OCI-M2 (cell line): ENCODE data around the gene SHISA7.

Experiments
- DNase-seq: peaks from one replicate; lab custom pipeline; 2025; ENCODE audit not compliant: unreplicated experiment; lab: John Stamatoyannopoulos, UW

The SHISA7 gene

DNA sequence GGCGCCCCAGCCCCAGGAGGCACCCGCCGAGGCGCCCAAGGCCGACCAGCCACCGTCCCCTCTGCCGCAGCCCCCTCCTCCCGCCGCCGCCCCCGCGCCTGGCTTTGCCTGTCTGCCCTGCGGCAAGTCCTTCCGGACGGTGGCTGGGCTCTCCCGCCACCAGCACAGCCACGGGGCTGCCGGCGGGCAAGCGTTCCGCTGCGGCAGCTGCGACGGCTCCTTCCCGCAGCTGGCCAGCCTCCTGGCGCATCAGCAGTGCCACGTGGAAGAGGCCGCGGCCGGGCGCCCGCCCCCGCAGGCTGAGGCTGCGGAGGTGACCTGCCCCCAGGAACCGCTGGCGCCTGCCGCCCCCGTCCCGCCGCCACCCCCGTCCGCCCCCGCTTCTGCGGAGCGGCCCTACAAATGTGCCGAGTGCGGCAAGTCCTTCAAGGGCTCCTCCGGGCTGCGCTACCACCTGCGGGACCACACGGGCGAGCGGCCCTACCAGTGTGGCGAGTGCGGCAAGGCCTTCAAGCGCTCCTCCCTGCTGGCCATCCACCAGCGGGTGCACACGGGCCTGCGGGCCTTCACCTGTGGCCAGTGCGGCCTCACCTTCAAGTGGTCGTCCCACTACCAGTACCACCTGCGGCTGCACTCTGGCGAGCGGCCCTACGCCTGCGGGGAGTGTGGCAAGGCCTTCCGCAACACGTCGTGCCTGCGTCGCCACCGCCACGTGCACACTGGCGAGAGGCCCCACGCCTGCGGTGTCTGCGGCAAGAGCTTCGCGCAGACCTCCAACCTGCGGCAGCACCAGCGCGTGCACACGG is 39.3 kb upstream of the SHISA7 start:
- DNase-seq = no peak

DNA sequence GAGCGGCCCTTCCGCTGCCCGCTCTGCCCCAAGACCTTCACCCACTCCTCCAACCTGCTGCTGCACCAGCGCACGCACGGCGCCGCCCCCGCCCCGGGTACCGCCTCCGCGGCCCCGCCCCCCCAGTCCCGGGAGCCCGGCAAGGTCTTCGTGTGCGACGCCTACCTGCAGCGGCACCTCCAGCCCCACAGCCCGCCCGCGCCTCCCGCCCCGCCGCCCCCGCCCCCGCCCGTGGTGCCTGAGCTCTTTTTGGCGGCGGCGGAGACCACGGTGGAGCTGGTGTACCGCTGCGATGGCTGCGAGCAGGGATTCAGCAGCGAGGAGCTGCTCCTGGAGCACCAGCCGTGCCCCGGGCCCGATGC is 38.7 kb upstream of the SHISA7 start:
- DNase-seq = no peak

DNA sequence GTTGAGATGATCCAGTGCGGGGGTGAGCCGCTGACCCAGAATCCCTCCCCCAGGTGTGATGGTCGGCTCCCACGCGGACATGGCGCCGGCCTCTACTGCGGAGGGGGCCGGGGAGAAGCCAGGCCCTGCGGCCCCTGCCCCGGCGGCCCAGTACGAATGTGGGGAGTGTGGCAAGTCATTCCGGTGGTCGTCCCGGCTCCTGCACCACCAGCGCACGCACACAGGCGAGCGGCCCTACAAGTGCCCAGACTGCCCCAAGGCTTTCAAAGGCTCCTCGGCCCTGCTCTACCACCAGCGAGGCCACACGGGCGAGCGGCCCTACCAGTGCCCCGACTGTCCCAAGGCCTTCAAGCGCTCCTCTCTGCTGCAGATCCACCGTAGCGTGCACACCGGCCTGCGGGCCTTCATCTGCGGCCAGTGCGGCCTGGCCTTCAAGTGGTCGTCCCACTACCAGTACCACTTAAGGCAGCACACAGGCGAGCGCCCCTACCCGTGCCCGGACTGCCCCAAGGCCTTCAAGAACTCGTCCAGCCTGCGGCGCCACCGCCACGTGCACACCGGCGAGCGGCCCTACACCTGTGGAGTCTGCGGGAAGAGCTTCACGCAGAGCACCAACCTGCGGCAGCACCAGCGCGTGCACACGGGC is 38.2 kb upstream of the SHISA7 start:
- no peak for DNase-seq

DNA sequence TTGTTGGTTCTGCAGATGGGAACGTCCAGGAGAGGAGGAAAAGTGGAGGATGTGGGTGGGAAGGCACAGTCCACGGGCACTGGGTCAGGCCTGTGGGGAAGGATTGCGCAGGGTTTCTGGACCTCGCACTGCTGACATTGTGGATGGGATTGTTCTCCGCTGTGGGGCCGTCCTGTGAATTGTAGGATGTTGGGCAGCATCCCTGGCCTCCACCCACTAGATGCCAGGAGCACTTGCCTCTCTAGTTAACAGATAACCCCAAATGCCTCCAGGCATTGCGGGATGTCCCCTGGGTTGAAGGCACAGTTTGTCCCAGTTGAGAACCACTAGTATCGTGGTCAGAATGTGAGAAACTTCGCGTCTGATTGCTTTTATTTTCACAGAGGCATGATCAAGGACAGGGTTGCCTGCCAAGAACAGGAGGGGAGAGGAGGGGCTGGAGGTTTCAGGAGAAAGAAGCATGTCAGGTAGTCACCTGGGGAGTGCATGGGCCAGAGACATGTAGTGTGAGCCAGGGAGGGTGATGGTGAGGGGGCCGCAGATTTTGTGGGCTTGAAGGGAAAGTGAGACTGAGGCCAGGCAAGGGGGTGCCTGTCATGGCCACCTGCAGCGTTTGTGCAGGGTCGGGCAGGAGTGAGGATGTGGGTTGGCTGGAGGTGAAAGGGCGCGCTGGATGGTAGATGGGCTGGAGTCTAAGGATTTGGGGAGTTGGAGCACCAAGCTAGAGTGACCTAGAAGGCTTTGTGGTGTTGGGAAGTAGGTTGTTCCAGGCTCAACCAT is 36.5 kb upstream of the SHISA7 start:
- no peak for DNase-seq

DNA sequence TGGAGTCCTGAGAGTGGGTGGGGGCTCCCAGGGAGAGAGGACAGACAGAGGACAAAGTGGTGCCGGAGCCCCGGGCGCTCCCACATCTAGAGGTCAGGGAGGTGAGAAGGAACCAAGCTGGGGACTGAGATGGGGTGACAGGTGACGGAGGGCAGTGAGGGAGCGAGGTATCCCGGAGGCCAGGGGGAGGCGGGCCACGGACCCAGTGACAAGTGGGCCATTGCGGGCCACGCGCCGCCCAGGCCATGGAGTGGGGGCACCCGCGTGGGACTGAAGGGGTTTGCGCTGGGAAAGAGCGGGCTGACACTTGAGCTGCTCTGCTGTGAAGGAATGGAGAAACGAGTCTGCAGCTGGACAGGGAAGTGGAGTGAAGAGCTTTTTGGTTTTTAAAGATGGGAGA is 35.9 kb upstream of the SHISA7 start:
- no peak for DNase-seq

DNA sequence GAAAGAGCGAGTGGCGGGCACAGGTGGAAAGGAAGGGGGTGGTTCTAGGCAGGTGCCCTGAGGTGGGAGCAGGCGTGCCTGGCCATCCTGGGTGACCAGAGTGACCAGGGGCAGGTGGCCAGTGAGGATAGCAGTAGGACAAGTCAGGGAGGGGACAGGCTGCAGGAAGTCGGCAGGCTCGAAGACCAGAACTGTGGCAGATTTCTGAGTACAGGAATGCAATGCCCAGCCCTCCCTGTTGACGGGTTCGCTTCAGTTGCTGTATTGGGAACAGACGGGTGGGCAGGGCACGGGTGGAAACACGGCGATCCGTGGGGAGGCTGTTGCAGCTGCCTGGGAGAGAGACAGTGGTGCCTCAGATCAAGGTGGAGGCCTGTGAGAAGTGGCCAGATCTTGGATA is 35.3 kb upstream of the SHISA7 start:
- DNase-seq = no peak

DNA sequence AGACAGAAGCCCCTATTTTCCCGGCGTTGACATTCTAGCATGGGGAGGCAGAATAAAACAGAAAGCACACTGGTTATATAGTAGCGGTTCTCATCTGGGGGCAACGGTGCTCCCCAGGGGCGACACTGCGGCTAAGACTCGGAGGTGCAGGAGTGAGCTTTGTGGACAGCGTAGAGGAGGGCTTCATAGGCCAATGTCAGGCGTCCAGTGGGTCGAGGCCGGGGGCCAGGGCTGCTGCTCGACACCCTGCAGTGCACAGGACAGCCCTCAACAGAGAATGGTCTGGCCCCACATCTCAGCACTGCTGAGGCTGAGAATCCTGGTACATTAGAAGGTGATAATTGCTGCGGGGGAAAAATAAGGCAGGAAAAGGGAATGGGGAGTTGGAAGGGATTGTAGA is 34.8 kb upstream of the SHISA7 start:
- DNase-seq = no peak

DNA sequence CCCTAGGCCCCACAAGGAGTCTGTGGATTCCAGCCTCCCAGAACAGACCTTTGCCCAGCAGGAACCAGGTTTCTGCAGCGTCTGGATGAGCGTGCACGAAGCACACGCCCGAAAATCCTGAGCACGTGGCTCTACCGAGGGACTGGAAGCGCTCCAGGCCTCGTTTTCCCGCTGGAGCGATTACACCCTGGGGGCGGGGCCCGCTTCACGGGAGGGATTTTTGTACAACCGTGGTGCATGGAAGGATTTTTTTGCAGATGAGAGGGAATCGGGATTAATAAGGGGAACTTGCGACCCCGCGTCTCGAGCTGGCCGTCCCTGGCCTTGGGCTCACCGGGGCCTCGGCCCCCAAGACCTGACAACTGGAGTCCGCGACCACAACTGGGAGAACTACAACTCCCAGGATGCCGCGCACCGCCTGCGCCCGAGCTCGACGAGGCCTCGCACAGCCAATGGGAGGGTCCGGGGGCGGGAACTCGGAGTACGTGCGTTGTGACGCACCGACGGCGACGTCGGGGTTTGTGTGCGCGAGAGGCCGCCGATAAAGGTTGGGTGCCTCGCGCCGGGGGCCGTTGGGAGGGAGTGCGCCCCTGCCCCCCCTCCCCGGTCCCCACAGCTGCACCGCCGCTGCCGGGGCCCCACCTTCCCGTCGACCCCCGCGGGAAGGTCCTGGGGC is 33.1 kb upstream of the SHISA7 start, which contains the start of gene ZNF628:
Gene ZNF628 (plus strand): TSS at position 518 of the 676 bp plus-strand sequence. CDS start 3,294 bp downstream, outside the sequence.
- peak; percentile 72 for DNase-seq

DNA sequence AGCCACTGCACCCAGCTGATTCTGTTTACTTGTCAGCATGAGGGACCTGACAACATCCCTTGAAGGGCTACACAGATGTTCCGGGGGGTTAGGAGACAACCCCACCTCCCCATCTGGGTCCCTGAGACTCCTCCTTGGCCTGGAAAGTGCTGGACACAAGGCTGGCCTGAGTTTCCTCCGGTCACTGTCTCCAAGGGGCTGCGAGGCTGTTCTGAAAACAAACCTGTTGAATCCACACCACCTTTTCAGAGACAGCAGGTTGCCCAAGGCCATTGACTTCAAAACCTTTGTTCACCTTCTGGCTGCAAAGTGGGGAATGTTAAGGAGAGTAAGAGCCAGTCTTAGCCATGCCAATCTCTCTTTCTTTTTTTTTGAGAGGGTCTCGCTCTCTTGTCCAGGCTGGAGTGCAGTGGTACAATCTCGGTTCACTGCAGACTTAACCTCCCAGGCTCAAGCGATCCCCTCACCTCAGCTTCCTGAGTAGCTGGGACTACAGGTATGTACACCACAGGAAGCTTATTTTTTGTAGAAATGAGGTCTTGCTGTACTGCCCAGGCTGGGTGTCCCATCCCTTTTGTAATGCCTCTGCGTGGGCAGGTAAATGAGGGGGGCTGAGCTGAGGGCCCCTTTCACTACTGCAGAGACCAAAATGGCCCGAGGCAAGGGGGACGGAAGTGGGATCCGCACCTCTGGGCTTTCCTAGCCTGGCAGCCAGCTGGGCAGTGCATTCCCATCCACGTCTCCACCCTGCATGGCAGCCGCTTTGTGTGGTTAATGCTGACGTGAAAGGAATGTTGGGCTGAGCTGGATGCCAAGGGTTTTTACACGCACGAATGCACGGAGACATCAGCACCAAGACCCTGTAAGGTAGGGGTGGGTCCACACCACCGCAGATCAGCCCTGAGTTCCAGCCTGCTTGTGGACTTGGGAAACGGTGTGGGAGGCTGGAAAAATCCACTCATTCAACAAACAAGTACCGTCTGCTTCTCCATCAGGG is 31.5 kb upstream of the SHISA7 start:
- no peak for DNase-seq

DNA sequence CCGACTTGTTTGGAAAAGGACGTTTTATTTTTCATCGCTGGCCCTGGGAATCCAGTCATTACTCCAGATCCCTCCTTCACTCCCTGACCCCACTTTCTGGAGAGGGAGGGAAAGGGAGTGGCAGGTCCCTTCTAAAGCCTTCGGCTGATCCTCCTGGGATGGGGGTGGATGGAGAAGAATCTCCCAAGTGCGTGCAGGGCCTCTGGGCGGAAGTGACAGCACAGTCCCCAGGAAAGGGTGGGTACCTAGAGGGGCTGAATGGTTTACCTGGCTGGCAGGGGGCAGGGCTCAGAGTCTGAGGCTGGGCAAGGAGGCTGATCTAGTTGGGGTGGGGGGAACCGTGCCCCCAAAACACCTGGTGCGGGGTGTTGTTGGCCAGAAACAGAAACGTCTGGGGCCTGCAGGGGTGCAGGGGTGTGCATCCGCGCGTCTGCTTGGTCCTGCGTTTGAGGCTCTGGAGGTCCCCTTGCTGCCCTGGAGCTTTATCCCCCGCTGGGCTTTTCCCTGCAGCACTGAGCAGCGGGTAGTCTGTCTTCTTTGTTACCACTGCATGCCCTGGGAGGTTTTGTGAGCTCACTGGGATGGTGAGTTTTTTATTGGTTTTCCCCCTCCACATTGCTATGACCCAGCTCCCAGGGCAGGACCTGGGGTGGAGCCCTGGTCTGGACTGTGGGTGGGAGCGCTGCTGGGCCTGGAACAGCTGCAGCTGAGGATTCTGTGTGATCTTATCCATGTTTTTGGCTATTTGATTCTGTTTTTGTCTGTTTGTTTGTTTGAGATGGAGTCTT is 30.3 kb upstream of the SHISA7 start:
- no peak for DNase-seq

DNA sequence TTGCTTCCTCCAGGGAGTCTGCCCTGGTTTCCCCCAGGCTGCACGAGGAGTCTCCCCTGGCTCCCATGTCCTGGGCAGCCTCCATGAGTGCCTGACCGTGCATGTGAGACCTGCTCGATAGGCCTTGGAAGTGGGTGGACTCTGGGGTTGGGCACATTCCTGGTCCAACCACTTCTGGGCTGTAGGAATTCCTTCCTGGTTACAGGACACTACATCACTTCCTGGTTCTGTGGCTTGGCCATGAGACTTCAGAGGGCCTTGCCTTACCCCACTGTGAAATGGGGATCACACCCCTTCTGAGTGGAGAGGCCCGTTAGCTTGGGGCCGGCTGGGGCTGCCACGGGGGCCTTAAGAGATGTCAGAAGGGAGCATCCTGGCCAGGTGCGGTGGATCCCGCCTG is 29.4 kb upstream of the SHISA7 start:
- no peak for DNase-seq

DNA sequence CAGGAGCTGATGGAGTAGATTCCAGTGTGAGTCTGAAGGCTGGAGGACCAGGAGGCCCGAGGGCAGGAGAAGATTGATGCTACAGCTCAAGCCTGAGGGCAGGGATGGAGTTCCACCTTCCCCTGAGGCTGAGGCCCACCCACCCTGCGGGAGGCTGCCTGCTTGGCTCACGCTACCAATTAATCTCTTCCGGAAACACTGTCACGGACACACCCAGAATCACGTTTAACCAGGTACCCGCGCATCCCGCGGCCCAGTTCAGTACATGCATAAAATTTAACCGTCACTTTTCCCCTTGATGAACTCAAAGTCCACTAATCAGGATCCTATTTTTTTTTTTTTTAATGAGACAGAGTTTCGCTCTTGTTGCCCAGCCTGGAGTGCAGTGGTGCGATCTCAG is 28.2 kb upstream of the SHISA7 start:
- no peak for DNase-seq

DNA sequence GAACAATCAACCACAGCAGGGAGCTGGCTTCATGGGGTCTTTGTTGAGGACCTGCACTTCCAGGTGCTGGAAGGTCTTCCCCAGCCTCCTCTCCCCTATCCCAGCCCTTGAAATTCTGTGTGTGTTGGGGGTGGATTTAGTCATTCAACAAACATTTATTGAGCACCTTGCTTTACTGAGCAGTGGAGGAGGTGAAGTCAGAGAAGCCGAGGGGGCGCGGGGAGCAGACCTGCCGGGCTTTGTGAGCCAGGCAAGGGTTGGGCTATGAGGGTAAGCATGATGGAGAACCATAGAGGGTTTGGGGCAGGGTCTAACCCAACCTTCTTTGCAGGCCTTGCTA is 24.9 kb upstream of the SHISA7 start:
- DNase-seq = no peak

DNA sequence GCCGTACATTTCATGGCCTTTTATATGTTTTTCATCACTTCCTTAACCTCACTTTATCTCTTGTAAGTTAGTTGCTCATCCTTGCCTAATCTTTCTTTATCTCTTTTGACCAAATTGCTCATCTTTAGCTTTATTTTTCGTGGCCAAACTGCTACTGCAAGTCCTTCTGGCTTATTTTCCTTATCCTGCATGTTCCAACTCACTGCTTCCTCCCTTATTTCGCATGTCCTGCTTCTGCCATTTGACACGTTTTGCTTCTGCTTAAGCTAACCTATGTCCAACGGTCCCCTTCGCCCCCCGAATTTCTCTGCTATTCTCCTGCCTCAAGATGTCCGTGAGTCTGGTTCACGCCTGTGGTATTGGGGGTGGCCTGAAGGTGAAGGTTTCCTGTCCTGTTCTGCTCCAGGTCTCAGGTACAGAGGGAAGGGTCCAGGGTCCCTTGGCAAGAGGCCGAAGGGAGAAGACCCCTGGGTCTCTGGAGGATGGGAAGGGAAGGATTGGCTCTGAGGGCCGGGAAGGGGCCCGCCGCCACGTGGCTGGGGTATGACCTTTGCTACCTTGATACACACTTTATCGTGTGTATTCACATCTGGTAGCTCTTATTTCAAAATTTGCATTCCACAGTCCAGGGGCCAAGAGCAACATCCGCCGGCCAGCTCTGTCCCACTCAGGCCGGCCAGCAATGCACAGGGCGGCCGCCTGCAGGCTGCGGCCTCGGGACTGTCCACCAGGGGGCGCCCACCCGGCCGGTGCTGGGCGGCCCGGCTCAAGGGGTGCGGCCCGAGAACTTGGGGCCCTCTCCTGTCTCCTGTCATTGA is 24.3 kb upstream of the SHISA7 start:
- peak; percentile 71 for DNase-seq

DNA sequence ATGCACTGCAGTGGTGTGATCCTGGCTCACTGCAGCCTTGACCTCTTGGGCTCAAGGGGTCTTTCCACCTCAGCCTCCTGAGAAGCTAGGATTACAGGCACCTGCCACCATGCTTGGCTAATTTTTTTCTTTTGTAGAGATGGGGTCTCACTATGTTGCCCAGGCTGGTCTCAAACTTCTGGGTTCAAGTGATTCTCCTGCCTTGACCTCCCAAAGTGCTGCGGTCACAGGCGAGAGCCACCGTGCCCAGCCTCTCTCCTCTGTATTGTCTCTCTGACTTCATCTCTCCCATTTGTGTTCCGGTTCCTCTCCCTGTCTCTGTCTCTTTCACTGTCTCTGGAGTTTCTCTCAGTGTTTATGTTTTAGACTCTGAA is 23.1 kb upstream of the SHISA7 start:
- no peak for DNase-seq

DNA sequence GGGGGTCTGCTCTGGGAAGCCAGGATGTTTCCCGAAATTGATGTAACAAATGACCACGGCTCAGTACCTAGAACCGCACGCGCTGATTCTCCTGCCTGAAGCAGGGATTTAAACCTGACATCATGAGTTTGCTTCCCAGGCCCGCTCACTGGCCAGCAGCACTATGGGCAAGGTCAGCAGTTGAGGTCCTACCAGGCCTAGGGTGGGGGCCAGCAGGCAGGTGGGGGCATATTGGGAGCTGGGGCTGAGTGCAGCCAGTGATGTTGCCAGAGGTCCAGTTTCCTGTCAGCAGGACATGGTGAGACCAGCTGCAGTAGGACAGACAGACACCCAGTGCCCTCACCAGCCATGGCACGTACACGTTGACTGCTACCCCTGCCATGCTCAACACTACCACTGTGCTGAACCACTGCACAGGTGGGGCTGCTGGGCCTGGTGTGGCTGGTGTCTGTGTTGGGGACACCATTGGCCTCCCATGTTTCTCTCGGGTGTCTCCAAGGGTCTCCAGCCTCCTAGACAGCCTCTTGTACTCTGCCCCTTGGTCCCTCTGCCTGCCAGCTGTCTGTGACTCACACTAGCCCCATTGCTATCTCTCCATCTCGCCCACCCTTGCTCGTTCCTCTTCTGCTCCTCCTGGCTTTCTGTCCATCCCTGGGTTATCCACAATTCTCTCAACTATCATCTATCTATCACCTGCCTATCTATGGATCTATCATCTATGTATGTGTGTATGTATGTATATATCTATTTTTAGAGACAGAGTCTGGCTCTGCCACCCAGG is 22.6 kb upstream of the SHISA7 start:
- no peak for DNase-seq

DNA sequence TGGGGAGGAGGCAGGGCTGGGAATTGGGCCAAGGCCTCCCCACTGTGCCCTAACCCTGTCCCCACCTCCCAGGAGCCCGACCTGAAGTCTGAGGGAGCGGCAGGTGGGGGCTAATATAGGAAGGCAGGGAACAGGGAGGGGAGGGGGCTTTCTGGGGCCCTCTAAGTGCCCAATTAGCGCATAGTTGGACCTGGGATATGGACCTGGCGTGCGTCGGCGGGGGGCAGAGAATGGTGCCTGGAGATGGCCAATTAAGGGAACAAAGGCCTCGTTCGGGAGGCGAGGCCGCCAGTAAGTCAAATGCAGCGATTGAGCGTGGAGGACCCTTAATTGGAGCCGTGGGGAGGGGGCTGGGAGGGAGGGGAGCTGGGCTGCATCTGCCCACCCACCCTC is 21.6 kb upstream of the SHISA7 start, which contains the start of gene C19orf85:
Gene C19orf85 (minus strand): TSS at position 90 of the 393 bp plus-strand sequence. CDS start 197 bp downstream, outside the sequence.
- DNase-seq = no peak
